Measurements from ENCODE around the gene PLEKHM3.

GRCh38 chr2:208006833-208007232 is 18.5 kb downstream of the PLEKHM3 start:
- TF ChIP-seq, protein P1, sequence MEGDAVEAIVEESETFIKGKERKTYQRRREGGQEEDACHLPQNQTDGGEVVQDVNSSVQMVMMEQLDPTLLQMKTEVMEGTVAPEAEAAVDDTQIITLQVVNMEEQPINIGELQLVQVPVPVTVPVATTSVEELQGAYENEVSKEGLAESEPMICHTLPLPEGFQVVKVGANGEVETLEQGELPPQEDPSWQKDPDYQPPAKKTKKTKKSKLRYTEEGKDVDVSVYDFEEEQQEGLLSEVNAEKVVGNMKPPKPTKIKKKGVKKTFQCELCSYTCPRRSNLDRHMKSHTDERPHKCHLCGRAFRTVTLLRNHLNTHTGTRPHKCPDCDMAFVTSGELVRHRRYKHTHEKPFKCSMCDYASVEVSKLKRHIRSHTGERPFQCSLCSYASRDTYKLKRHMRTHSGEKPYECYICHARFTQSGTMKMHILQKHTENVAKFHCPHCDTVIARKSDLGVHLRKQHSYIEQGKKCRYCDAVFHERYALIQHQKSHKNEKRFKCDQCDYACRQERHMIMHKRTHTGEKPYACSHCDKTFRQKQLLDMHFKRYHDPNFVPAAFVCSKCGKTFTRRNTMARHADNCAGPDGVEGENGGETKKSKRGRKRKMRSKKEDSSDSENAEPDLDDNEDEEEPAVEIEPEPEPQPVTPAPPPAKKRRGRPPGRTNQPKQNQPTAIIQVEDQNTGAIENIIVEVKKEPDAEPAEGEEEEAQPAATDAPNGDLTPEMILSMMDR (IDR thresholded peaks at IDR 0.05), result no peak
- no peak for TF ChIP-seq EP300 (IDR thresholded peaks at IDR 0.05)
- no peak for TF ChIP-seq POLR2A (IDR thresholded peaks at IDR 0.05)
